Breast epithelium (tissue), 3 donors: ENCODE measurements around the gene FOCAD.

Source experiments
- POLR2A ChIP-seq: fragments of 450-650 bp; IDR thresholded peaks from one replicate; pipeline ENCODE4 v1.6.1; 2016; ENCODE audit warnings: antibody characterized with exemption, mild to moderate bottlenecking, moderate library complexity
- POLR2AphosphoS5 ChIP-seq, 3 donors: sonication (generic); formaldehyde crosslinking; IDR thresholded peaks; one replicate each; pipeline ENCODE4 v1.6.1; 2017; ENCODE audit warnings: antibody characterized with exemption in 3 of 3
- TF ChIP-seq, protein P1 (sequence below), 3 donors: fragments of 450-650 bp; IDR thresholded peaks; one replicate each; pipeline ENCODE4 v1.5.1; 2016 to 2017; ENCODE audit warnings: antibody characterized with exemption in 3 of 3, mild to moderate bottlenecking in 3 of 3, moderate library complexity in 3 of 3

DNA sequence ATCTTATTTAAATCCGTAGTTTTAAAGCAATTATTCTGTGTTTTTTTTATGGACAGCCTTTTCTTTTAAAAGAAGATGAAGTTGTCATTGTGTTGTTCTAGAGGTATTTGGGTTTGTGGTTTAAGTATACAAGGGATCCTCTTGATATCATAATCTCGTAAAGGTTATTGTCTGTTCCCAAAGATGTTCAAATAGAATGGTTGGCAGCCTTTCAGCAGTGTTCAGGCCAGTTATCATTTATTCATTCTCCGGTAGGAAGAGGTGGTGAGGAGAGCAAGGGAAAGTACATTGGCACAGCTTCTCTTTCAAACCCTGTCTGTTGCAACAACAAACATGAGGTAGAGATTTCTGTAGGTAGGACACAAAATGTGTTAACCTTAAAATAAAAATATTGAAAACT is 147.0 kb downstream of the FOCAD start:
- TF ChIP-seq, protein P1, sequence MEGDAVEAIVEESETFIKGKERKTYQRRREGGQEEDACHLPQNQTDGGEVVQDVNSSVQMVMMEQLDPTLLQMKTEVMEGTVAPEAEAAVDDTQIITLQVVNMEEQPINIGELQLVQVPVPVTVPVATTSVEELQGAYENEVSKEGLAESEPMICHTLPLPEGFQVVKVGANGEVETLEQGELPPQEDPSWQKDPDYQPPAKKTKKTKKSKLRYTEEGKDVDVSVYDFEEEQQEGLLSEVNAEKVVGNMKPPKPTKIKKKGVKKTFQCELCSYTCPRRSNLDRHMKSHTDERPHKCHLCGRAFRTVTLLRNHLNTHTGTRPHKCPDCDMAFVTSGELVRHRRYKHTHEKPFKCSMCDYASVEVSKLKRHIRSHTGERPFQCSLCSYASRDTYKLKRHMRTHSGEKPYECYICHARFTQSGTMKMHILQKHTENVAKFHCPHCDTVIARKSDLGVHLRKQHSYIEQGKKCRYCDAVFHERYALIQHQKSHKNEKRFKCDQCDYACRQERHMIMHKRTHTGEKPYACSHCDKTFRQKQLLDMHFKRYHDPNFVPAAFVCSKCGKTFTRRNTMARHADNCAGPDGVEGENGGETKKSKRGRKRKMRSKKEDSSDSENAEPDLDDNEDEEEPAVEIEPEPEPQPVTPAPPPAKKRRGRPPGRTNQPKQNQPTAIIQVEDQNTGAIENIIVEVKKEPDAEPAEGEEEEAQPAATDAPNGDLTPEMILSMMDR (IDR thresholded peaks at IDR 0.05): no peak
- TF ChIP-seq POLR2AphosphoS5 (IDR thresholded peaks at IDR 0.05) (no peak), POLR2A (no peak)
